ENCODE data around the gene MAGEB2.

The MAGEB2 gene

GRCh38 chrX:30253257-30253656, 37.9 kb downstream of the MAGEB2 start:
- TF ChIP-seq CTCF (IDR thresholded peaks at IDR 0.05; ENCODE audit: unreplicated experiment in 3 of 3), result no peak
- H3K27ac Mint-ChIP-seq, result no peak overlapping the region
- H3K27me3 Mint-ChIP-seq (ENCODE audit: low read depth), result no peaks in the 10 kb centered on the region
- H3K4me3 Mint-ChIP-seq, result no peak overlapping the region
- H3K4me1 Mint-ChIP-seq, result no peaks in the 10 kb centered on the region
- H3K36me3 Mint-ChIP-seq (ENCODE audit: low read depth), result no peaks in the 10 kb centered on the region
- H3K9me3 Mint-ChIP-seq, result peaks cover 18% of the 10 kb centered on the region

GRCh38 chrX:30259927-30260326, 44.6 kb downstream of the MAGEB2 start:
- no peak overlapping the region for H3K27ac Mint-ChIP-seq

DNA sequence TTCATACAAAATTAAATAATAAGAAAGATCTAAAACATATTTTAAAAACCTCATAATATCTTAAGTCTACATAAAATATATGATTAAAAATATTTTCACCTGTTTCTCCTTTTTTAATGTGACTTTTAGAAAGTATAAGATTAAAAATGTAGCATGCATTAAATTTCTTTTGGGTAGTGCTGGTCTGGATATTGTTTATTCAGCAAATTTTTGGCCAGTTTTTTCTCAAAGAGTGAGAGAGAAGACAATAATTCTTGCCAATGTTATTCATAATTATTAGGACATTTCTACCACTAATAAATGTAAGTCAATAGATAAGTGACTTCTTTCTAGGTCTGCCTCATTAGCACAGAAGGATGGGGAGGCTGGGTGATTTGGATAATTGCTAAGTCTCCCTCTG, 45.6 kb downstream of the MAGEB2 start:
- TF ChIP-seq CTCF (IDR thresholded peaks at IDR 0.05; ENCODE audit: unreplicated experiment in 3 of 3), result no peak
- H3K4me3 Mint-ChIP-seq, result no peak overlapping the region
- no peak overlapping the region for H3K27ac Mint-ChIP-seq
- H3K27me3 Mint-ChIP-seq (ENCODE audit: low read depth), result no peaks in the 10 kb centered on the region
- H3K9me3 Mint-ChIP-seq, result peaks cover 9% of the 10 kb centered on the region
- no peaks in the 10 kb centered on the region for H3K36me3 Mint-ChIP-seq (ENCODE audit: low read depth)
- H3K4me1 Mint-ChIP-seq, result no peaks in the 10 kb centered on the region

More at GRCh38 chrX:30259927-30260326, 44.6 kb downstream of the MAGEB2 start:
- Mint-ChIP-seq H3K9me3 (peaks cover 17% of the 10 kb centered on the region), H3K4me1 (no peaks in the 10 kb centered on the region), H3K27me3 (ENCODE audit: low read depth) (no peaks in the 10 kb centered on the region), H3K36me3 (ENCODE audit: low read depth) (no peaks in the 10 kb centered on the region), H3K4me3 (no peak overlapping the region)
- no peak for TF ChIP-seq CTCF (IDR thresholded peaks at IDR 0.05; ENCODE audit: unreplicated experiment in 3 of 3)

- Mint-ChIP-seq H3K4me3 (no peak overlapping the region), H3K36me3 (ENCODE audit: low read depth) (no peaks in the 10 kb centered on the region), H3K27ac (no peak overlapping the region), H3K27me3 (ENCODE audit: low read depth) (no peaks in the 10 kb centered on the region), H3K4me1 (no peaks in the 10 kb centered on the region), H3K9me3 (peaks cover 2% of the 10 kb centered on the region)
- TF ChIP-seq CTCF (IDR thresholded peaks at IDR 0.05; ENCODE audit: unreplicated experiment in 3 of 3), result no peak
Measured at GRCh38 chrX:30262763-30263162, 47.4 kb downstream of the MAGEB2 start.

All from nephron (organoid).